GM19099 (cell line): ENCODE results near the gene WRAP53.

ENCODE experiments used
- POLR2A ChIP-seq: IDR thresholded peaks from 3 replicates; pipeline ENCODE4 v1.6.1; 2011; ENCODE audit warnings: low read depth; ENCODE audit not compliant: insufficient read length; ENCODE audit errors: extremely low read depth

Gene WRAP53

DNA sequence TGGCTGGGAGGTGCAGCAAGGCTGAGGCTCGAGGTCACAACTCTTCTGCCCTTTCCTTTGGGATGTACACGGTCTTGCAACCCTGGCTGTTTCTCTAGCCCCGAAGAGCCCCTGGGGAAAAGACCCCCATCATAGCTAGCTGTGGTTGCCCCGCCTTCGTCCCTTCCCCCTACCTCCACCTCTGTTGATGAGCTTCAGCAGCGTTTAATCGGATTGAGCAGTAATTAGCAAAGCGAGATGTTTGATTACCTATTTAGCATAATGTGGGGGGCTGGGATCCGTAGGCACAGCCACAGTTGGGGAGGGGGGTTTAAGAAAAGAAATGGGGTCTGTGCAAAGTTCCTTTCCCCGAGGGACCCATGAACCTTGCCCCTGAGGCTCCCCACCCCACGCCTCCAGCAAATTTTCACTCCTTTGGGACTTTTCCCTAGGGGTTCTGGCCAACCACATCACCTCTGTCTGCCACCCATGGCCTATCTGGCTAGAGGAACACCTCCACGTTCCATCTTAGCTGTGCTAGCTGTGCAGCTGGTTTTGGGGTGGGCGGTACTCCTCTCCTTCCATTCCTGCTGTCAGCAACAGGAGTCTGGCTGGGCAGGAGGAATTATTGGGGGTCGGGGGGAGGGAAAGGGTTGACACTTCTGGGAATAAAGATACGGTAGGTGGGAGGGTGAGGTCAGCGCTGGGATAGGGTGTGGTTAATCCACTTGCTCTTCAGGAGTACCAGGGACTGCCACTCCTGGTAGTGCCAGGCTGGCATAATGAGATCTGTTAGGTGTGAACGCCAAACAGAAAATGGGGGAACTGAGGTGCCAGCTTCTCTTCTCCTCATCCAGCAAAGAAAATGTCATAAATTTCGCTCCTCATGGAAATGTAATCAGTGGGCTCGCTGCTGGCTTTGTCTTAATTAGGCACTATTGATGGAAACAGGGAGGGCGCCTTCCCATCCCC lies 27.9 kb downstream of the WRAP53 start:
- no peak for TF ChIP-seq POLR2A

DNA sequence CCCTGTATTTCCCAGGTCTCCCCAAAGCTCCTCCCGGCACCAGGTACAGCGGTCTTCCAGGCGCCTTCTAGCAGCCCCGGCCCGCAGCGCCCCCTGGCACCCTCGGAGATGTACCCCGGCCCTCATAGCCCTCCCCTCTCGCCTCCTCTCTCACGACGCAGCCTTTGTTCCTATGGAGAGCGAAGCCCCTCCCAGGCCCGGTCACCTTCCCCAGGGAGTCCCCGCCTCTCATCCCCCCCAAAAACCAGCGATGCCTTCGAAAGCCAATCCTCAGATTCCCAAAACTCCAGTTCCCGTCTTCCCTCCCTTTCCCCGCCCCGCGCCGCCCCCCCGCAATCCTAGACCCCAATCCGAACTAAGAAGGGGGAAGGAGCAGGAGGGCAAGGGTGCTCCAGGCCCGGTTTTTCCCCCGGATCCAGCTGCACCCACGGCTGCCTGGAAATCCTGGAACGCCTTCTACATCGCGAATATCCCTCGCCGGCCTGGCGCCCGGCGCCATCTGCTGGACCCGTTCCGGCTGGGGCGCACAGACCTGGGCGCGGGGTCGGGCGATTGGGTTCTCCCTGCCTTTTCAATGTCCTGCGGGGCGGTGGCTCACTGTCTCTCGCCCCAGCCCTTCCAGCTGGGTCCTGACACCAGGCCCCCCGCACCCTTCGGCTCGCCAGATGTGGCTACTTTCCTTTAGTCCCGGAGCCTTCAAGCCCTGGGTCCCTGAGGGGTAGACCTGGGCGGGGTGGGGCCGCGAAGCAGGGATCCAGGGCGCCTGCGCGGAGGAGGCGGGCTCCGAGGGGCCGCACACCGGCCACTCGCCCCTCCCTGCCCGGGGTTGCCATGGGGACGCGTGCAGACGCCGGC lies 28.9 kb downstream of the WRAP53 start, which contains the start of gene DNAH2:
Gene DNAH2 (plus strand): TSS at position 844 of the 855 bp plus-strand sequence. CDS start 1,991 bp downstream, outside the sequence.
- no peak for TF ChIP-seq POLR2A

DNA sequence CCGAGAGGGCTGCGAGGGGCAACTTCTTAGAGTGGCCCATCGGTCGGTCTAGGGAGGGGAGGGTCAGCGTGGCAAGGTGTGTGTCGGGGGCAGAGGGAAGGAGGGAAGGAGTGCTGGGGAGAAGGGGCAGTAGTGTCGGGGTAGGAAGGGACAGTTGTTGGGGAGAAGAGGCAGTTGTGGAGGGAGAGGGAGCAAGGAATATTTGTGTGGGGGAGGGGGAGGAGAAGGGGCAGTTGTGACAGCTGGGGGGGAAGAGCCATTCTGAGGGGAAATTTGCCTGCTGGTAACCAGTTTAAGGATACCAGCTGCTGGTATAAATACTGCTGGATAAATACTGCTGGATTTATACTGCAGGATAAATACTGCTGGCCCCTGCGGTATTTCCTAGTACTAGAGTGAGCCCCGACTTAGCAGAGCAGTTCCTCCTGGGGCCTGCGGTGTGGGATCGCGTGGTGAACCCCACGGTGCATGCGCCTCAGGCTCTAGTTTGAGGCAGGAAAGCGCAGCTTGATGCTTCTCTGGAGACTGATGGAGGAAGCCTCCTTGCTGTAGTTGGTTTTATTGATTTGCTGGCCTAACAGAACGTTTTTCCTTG lies 29.6 kb downstream of the WRAP53 start:
- no peak for TF ChIP-seq POLR2A

DNA sequence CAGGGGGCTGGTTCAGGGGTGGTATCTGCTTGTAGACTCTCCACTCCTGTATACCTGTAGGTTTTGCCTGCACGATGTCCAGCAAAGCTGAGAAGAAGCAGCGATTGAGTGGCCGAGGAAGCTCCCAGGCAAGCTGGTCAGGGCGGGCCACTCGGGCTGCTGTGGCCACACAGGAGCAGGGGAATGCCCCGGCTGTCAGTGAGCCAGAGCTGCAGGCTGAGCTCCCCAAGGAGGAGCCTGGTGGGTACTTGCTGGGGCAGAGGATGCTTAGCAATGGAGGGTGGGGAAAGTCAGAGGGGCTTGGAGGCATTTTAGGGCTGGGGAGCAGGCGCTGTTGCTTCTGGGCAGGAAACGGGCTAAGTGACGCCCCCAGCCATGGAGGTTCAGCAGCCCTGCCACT lies 31.4 kb downstream of the WRAP53 start:
- no peak for TF ChIP-seq POLR2A

DNA sequence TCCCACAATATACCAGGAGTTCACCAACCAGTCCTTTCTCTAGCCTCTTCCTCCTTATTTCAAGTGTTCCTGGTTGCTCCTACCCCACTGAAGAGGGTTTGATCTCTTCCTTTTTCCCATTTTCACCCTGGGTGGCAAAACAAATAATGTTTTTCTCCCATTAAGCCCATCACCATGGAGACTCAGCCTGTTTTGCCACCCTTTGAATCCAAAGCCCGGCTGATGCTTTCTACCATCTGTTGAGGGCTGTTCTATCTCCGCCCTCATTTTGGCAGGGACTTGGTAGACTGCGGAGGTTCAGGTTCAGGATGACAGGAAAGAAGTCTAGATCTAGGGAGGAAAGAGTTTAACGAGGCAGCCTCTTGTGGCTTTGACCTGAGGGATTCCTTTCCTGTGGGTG lies 31.8 kb downstream of the WRAP53 start:
- no peak for TF ChIP-seq POLR2A

DNA sequence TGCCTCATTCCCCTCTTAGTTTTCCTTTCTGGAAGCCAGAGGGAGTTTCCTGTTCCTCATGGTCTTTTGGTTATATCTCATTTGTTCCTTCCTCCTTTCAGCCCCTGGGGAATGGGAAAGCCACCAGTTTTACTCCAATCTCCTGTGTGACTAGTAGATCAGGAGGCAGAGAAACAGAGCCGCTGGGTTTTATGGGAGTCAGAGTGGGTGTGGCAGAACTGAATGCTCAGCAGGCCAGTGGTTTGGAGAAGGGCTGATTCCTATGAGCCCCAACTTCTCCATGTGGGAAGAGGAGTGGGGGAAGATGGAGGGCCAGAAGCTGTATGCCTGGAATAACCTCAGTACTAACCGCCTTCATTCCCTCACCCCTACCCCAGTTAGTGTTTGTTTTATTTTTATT lies 33.3 kb downstream of the WRAP53 start:
- TF ChIP-seq POLR2A, result no peak

DNA sequence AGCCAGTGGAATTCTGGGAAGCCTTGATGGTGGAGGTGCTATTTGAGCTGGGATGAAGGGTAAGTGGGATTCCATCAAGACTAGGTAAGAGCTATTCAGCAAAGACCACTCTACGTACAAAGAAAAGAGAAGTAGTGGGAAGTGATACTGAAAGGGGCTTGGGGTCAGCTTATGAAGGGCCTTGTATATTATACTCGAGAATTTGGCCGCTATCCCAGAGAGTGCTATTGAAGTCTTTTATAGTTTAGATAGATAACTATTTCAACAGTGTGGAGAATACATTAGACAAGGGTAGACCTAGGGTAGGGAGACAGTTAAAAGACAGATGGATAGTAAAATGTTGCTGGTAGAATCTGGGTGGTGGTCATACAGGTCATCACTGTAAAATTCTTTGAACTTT lies 39.6 kb downstream of the WRAP53 start:
- no peak for TF ChIP-seq POLR2A

DNA sequence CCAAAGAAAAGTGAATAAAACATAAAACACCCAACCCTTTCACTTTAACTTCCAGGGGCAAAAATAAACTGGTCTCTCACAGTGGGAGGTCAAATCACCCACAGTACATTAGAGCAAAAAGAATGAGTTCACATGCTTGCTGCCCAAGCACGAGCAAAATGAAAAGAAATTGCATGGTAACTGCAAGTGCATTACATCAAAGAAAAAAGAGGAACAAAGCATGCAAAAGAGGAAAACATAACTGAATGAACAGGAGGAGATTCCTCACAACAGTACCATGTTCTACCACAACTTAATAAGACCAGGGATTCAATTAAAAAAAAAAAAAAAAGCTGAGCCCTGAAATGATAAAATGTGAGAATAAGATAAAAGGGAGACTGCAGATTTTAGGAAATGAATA lies 41.5 kb downstream of the WRAP53 start:
- TF ChIP-seq POLR2A, result no peak

DNA sequence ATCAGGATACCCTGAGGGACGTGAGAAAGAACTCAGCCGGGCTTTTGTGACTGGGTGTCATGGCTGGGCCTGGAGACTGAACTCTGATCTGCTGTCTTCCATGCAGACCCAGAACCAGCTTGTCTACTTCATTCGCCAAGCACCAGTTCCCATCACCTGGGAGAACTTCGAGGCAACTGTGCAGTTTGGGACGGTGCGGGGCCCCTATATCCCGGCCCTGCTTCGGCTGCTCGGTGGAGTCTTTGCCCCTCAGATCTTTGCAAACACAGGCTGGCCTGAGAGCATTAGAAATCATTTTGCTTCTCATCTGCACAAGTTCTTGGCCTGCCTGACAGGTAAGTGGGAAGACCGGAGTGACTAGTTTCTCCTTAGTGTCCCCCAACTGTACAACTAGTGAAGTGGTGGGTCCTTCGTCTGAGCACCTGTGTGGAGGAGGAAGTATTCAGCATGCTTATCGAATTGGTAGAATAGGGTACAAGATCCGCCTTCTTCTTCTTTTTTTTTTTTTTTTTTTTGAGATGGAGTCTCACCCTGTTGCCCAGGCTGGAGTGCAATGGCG lies 44.8 kb downstream of the WRAP53 start:
- no peak for TF ChIP-seq POLR2A

DNA sequence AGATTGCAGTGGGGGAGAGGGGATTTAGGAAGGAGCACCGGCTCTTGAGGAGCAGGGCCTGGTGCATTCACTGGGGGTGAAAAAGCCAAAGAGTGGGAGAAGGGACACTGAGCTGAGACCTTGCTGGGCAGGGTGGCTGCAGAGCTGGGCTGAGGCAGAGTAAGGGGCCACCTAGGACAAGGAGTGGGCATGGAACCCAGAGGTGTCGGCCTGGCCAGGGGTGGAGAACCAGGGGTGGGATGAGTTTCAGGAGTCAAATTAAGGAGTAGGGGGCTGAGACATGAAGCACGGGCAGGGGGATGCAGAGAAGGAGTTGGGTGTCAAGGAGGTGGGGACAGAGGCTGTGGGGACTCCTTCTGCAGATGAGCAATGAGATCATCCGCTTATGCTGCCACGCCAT lies 49.3 kb downstream of the WRAP53 start:
- no peak for TF ChIP-seq POLR2A

DNA sequence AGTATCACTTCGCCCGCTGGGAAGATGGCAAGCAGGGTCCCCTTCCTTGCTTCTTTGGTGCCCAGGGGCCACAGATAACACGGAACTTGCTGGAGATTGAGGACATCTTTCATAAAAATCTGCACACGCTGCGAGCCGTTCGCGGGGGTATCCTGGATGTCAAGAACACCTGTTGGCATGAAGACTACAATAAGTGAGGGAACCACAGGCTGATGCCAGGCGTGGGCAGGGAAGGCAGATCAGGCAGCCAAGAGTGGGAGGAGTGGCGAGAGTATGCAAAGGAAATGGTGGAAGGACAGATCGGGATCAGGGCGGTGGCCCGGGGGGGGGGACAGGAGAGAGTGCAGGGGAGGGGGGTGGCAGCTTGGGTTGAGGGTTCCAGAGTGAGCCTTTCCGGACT lies 51.5 kb downstream of the WRAP53 start:
- TF ChIP-seq POLR2A, result no peak

DNA sequence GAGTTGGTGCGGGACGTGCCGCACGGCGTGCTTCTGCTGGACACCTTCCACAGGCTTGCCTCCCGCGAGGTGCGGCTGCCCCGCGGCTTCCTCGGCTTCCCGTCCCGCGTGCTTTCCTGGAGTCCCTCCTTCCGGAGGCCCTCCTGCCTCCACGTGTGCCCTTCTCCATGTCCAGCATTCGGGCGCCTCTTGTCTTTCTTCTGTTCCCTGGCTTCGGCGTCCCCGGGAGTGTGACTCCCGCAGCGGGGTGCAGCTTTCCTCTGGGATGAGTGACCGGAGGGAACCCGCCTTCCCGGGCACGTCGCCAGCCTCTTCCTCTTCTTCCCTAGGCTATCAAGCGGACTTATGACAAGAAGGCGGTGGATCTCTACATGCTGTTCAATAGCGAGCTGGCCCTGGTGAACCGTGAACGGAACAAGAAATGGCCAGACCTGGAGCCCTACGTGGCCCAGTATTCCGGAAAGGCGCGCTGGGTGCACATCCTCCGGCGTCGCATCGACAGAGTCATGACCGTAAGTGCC lies 52.3 kb downstream of the WRAP53 start:
- TF ChIP-seq POLR2A, result no peak

DNA sequence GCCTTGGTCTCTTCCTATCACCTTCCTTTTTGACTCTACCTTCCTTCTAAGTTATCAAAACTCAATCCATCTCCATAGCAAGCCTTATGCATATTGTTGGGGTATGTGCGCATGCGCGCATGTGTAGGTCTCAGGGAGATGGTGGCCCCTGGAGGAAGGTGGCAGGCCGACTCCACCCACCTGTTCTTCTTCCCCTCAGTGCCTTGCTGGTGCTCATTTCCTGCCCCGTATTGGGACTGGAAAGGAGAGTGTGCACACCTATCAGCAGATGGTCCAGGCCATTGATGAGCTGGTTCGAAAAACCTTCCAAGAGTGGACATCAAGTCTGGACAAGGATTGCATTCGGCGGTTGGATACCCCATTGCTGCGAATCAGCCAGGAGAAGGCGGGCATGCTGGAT lies 54.5 kb downstream of the WRAP53 start:
- TF ChIP-seq POLR2A, result no peak

DNA sequence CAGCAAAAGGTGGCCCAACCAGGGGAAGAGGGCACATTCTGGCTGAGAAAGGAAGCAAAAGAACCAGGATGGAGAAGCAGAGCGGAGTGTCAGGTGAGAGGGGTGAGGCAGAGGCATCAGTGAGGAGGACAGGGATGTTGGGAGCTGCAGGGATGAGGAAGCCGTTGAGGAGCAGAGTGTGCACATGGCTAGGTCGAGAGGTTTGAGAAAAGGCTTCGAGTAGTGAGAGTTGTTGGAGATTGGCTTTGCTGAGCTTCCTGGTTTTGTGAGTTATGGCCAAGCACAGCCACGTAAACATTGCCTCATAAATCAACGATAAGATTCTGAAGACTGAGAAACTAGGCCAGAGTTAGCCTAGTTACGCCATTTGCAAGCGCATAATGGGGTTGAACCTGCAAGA lies 56.1 kb downstream of the WRAP53 start:
- no peak for TF ChIP-seq POLR2A

DNA sequence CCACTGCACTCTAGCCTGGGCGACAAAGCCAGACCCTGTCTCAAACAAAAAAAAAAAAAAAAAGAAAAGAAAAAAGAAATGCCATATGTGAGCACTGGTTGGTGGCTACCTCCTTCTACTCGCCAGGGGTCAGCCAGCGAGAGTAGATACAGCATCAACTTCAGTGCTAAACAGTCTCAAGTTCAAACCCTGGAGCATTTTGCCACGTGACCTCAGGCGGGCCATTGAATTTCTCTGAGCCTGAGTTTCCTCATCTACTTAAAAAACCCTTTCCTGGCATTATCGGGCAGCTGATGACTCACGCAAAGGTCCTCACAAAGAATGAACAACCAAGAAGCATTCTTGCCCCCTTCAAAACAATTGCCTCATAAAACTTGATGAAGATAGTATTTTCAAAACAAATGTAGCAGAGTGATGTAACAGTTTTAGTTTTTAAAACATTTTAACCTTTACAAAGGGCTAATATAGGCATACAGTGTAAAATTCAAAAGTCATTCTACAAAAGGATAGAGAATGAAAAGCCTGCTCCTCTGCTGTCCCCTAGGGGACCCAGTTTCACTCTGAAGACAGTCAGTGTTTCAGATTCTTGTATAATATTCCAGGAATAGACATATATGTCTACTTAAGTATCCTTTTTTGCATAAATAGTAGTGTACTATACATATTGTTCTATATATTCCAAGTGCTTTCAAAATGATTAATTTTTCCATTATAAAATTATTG lies 57.6 kb downstream of the WRAP53 start:
- no peak for TF ChIP-seq POLR2A

DNA sequence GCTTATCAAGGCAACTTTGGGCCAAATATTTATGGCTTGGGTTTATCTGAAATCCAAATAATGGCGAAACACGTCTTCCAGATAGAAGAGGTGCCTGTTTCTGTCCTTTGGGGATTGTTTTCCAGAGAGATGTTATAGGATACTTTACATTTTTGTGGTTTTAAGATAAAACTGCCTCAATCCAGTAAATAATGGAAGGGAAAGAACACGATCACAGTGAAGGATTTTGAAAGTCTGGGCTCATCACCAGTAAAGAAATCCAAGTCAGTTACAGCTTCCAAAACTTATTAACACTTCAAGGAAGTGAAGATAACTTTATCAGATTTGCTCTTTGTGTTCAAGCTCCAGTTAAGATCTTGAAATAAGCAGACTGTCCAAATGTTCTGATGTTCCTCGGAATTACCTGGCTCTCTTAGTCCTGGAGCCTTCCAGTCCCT lies 59.4 kb downstream of the WRAP53 start:
- TF ChIP-seq POLR2A, result no peak
